Measurements from ENCODE around the gene CRABP2.

The CRABP2 gene

DNA sequence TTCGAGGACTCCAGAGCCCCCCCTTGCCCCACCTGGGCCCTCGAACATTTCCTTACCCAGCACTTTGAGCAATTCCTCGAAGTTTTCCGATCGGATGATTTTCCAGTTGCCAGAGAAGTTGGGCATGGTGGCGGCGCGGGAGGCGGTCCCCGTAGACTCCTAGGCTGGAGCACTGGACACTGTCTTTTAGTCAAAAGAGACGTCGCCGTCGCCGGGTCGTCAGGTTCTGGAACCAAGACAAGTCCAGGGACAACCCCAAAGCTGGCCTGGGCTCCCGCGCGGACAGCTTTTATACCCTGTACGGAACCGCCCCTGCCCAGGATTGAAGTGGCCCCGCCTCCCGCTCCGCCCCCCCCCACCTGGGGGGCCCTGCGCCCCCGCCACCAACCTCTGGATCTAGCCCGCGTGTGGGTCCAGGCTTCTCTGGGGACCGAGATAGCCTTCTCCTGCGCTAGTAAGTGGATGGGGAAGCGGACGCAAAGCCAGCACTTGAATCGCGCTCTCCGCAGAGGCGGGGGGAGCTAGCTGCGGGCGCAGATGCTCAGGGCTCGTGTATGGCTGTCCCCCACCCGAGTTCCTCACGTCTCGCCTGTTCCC is at the start of gene CRABP2:
CRABP2 (minus strand) TSS at position 263 of the 597 bp plus-strand sequence; CDS start at position 126, 137 bp downstream.
- DNase-seq (ENCODE audit: low read depth, low spot score): no peak

DNA sequence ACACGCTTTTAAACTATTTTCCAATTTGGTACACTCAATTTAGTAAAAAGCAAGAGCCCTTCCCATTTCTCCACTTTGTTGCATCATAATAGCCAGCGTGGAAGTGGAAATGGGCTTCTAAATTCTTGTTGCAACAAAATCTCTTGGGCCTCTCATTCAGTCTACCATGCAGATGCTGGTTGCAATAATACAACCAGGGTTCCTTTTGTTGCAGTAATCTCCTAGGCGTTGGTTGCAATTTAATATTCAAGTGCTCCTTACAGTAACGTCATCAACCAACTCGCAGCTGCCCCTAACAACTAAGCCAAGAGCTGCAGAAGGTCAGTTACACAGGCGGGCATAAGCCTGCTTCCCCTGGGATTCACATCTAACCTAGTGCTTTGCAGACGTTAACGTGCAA is 48.8 kb upstream of the CRABP2 start:
- no peak for DNase-seq (ENCODE audit: low read depth, low spot score)

DNA sequence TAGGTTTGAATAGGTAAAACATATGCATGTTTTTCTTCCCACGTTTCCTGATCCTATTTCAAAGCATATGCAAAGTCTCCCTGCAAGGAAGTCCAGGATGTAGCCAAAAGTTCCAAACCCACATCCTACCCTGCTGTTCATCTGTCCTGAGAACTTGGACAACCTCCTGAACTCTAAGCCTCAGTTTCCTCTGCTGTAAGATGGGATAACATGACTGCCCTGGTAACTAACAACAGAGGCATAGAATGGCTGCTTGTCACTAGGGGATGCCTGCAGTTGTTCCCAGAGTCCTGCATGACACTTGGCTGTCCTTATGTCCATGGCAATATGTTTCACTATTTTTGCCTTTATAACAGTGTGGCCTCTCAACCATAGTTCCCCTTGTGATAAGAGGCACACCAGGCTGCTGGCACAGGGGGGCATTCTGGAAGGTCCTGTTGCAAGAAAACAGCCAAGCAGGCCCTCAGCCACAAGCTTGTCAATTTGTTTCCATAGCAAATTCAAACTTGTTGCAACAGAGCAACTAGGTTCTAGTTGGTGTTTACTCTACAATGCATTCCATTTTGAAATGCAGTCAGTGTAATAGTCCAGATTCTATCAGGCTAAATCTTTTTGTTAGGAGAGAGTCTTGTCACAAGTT is 47.6 kb upstream of the CRABP2 start:
- no peak for DNase-seq (ENCODE audit: low read depth, low spot score)

DNA sequence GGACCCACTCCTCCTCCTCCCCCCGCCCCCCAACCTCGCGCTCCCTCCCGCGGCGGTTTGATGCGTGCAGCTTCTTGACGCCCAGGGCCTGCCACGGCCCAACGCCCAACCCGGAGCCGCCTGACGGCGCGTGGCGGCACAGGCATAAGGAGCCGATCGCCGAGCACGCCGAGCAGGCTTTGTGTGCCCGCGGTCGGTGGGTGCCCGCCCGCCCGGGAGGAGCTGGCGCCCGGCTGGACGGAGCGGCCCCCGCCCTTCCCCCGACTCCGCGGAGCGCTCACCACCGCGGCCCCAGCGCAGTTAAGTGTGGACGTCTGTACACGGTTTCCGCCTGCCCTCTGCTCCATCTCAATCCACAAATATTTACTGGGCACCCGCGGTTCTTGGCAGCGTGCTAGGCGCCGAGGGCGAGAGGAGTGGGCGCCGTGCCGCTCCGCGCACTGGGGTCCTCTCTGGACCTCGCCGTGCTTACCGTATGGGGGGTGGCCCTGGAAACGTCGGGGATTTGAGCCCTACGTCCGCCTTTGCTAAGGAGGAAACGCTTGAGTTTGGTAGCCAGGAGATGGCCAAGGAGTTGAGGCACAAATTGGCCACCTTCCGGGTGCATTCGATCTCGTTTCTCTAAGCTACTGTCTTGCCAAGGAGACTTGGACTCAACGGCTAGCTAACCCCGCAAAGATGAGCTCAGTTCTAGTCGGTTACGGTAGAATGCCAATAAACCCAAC is 46.5 kb upstream of the CRABP2 start:
- peak; percentile 91 for DNase-seq (ENCODE audit: low read depth, low spot score)

DNA sequence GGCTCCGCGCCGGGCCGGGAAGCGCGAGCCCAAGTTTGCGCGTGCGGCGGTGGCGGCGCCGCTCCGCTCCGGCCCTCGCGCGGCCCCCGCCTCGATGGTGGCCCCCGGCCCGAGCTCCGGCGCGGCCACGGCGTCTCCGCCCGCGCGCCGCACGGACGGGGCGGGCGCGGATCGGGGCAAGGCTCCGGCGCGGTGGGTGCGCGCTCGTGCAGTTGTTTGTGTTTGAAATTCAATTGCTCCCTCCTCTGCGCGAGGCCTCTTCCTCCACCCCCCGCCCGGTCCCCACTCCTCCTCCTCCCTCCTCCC is 46.0 kb upstream of the CRABP2 start, which contains the start of gene HDGF:
HDGF (minus strand) TSS at position 225 of the 306 bp plus-strand sequence. CDS start 246 bp downstream, outside the sequence.
- DNase-seq (ENCODE audit: low read depth, low spot score): no peak

DNA sequence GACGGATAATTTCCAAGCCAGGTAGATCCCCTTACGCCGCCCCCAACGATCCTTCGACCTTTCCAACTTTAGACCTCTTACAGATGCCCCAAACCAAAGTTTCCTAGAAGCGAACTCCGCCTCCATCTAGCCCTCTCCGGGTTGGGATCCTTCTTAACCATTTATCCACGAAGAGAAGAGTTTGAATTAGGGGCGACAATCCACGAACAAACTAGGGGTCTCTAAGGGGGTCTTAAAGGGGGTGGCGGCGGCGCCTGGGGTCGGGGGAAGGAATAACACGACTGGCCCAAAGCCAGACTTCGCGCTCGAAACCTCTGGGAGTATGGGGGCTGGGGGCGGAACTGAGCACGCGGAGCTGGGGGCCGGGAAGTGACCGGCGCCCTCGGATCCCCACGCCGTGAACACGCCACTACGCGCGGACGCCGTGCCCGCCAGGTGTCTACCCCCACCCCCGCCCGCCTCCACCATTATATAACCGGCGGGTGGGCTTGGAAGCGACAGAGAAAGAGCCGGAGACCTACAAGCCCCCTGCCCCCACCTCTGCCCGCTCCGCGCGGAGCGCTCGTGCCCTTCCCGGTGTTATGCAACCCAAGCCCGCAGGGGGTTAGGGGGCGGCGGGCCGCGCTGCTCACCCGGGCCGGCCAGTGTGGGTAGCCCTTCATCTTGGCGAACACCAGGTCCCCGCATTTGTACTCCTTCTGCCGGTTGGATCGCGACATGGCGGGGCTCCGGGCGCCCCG is 45.5 kb upstream of the CRABP2 start:
- peak; percentile 61 for DNase-seq (ENCODE audit: low read depth, low spot score)

DNA sequence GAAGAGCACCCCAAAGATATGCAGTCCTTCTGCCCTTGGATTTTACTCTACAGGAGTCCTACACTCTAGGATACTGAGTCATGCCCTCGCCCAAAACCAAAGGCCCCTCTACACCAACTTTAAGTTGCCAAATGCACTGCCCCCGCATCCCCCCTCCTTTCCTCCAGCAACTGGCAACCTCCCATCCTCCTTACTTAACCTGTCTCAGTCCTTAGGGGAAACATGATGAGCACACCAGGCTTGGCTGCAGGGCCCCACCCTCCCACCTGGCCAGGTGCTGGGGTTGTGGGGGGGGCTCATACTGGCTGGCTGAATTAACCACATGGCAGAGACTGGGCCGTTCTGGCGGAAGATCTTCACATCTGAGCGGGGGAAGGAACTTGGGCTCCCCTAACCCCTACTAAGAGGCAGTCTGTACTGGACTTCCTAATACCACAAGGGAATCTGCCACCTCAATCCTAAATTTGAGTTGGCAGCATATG is 44.8 kb upstream of the CRABP2 start:
- DNase-seq (ENCODE audit: low read depth, low spot score): peak; percentile 51

DNA sequence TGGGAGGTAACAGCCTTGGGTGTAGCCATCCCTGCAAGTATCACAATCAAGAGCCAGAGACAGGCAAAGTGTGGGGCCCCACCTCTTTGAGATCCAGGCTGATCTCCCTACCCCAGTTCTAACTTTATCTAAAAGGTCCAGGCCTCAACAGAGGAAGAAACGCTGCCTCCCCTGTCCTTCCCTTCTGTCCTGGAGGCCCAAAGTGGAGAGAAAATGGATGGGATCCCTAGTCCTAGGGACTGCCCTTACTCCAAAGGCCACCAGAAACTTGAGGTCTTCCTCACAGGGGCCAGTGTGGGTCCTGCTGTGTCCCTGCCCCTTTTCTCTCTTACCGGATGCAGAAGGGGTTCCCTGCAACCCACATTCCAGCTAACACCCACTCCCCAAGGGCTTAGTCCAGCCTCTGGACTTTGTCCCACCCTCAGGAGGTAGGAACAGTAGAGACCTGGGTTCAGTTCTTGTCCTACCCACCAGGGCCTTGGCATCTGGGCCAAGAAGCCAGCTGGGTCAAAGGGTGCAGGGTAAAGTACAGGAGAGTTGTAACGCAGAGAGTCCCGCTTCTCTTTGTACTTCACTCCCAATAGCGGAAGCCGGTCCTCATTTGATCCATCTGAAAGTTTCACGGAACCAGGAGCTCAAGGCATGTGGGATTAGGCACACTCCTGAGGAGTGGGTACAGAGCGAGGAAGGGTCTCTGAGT is 44.2 kb upstream of the CRABP2 start:
- peak; percentile 17 for DNase-seq (ENCODE audit: low read depth, low spot score)

DNA sequence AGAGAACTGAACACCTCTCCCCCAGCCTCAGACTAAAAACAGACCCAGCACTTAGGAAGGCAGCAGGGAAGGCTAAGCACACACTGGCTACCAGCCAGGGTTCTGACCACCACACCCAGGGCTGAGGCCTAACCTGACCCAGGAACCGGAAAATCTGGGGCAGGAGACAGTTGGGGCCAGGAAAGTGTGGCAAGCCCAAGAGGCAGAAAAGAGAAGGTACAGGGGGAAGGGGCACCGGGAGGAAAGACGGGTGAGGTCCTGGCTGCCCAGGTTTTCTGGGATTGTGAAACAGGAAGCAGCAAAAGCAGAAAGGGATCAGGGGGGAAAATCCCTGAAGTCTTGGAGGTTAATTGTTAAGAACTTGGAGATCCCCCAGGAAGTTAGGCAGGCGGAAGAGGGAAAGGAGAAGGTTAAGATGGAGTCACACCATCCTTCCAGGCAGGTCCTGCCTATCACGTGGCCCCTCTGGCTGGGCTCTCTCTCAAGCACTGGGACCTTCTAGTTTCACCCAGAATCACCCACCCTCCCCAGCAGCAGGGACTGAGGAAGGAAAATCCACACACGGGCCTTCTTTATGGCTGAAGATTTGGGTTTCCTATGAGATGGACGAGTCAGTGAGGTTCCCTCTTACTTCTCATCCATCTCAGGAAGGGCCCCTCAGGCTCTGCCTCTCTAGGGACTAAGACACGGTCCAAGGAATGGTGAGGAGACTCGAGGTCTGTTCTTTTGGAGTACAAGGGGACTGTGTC is 43.5 kb upstream of the CRABP2 start:
- peak; percentile 36 for DNase-seq (ENCODE audit: low read depth, low spot score)

DNA sequence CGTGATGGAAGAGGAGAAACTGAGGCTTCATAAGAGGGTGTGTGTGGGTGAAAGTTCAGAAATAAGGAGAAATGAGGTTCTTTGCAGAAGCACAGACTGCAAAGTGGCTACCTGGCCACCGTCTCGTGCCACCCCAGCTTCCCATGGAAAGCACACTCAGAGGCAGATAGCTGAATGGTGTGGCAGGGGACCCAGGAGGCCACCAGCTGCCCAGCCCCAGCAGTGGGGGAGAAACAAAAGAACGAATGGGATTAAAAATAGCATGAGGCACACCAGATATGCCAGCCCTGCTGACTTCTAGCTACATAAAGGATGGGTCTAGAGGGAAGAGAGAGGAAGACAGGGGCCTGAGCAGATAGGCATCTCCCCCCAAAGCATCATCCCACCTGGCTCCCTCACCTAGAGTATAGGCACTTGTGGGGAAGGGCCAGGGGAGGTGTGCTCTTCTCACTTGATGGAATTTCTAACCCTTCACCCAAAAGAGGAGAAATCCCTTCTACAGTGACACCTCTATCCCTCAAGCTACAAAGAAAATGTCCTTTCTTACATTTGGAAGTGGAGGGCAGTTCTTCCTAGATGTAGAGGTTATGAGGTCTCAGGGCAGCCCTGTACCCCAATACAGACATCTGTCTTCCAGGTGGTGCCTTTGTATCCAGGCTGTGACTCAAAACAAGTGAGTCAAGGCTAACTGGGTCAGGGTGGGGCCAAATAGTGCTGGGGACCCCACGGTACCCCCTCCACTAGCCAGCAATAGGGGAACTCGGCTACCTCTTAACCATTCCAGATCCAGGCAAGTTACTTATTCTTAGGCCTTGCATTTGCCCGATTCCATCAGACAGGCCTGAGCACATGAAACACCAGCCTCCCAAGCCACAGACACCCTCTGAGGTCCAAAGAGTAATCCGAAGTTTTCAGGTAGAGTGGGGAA is 42.6 kb upstream of the CRABP2 start:
- no peak for DNase-seq (ENCODE audit: low read depth, low spot score)

DNA sequence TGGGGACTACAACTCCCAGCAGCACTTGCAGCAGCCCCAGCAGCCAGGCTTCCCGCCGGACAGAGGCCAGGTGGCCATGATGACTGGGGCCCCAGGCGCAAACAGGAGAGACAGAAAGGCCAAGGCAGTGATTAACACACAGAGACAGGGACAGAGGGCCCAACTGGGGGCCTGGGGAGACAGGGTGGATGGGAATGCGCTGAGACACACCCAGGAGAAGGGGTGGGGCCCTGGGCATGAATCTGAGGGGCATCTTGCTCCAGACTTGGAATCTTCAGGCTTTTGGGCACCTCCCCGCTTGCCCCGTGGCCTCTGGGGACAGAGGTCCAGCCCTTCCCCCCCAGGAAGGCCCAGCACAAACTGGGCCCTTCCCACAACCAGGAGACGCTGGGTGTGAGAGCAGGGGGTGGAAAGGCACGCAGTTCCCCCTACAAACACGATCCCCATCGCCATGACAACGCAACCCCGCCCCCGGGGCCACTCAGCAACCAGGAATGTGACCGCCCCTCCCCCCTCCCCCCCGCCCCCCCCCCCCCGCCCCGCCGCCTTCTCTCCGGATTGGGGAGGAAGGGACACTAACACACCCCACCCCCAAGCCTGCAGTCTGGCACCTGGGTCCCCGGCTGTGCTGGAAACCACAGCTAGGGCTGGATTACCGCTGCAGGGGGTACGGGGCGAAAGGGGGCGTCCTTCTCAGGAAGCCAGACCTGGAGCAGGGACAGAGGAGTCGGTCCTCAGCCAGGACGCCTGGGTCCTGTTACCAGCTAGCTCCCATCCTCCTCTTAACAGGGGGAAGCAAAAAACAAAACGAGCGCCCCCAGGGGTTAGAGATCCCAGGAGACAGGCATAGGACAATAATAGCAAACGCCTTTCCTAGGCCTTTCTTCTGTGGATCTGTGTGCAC is 41.6 kb upstream of the CRABP2 start:
- peak; percentile 93 for DNase-seq (ENCODE audit: low read depth, low spot score)

DNA sequence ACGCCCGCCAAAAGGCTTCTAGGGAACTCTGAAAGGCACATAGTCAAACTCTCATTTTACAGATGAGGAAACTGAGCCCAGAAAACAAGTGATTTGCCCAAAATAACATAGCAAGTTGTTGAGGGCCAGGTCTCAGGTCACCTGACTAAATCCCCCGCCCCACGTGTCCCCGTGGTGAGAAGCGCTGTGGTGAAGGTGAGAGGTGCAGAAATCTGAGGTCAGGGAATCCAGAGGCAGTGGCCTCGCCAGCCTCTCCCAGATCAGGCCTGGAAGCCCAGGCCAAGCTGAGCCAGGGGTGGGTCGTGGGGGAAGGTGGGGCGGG is 41.0 kb upstream of the CRABP2 start:
- no peak for DNase-seq (ENCODE audit: low read depth, low spot score)

DNA sequence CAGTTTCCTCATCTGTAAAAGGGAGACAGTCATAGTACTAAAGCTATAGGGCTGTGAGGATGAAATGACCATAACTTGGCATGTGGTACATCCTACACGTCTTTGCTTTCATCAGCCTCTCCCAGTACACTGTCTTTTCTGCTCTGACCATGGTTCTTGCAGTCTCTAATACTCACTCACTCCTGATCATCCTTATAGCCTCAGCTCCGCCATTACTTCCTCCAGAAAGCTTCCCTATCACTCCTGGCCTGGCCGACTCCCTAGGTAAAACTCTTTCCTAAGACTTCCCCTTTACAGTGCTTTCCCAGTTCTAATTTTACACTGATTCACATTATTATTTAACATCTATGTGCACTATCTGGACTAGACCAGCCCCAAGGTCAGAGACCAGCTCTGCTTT is 40.5 kb upstream of the CRABP2 start:
- DNase-seq (ENCODE audit: low read depth, low spot score): no peak

DNA sequence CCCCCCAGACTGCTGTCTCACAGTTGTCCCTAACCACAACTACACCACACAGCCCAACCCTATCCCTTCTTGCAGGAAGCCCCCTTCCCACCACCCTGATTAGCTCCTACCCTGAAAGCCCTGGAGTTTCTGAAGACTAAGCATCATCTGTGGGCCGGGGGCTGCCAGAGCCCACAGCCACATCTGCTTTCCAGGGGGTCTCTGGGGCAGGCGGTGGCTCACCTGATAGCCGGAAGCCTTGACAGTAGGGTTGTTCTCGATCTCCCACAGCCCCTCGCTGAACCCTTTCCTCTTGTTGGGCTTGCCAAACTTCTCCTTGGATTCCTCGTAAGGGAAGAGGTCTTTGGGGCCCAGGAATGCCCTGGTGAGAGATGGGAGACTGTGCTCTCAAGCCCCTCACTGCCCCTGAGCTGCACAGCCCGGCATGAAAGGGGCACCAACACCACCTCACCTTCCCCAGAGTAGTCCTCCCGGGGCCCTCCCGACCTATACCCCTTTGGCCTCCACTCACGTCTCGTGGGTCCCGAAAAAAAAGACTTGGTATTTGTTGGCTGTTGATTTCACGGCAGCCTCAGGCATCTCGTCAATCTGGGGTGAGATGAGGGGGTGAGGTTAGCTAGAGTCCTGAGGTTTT is 39.5 kb upstream of the CRABP2 start:
- no peak for DNase-seq (ENCODE audit: low read depth, low spot score)

DNA sequence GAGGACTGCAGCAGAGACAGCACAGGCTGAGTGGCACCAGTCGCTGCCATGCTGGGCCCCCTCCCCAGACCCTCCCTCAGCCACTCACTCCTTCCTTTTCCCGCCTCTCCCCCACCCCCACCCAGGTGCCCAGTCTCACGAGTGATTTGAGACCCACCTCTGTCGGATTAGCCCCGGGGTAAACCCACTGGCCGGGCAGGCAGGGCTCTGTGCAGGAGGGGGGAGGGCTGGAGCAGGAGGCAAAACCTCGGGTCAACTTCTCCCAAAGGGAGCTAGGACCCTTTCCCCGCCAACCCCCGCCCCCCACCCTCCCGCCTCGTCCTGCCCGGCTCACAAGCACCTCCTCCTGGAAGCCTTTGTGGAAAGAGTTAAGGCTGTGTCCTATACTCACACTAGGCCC is 39.0 kb upstream of the CRABP2 start:
- no peak for DNase-seq (ENCODE audit: low read depth, low spot score)

DNA sequence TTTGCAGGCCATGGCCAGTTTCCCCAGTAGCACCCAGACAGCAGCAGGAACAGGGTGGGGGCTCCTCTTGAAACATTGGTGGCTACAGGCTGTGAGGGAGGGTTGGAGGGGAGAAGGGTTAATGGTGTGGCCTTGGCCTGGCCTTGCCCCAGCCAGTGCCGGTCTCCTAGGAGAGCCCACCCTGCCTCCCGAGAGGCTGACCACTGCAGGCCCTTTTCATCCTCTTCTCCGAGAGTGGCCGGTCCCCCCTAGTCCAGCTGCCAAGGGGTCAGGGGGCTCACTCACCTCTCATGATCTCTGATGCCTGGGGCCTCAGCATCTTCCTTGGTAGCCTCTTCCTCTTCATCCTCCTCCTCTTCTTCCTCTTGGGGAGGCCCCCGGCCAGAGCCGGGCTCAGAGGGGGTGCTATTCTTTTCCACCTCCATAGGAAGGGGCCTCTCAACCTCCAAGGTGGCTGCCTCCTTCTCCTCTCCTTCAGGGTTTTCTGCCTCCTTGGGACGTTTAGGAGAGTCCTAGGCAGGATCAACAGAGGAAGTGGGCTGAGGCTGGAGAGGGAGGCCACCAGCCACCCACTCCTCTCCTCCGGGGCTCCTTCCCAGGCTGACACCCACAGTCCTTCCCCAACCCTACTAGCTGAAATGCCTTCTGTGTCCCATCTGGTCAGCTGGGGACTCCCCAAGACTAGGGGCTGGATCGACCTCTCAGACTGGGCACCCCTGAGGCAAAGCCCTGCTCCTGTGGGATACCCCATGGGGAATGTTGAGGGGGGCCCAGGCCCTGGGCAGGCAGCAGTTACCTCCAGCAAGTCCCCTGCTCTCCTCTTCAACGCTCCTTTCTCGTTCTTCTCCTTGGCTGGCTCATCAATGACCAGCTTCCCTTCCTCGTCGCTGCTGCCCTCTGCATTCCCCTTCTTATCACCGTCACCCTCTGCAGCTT is 38.3 kb upstream of the CRABP2 start:
- no peak for DNase-seq (ENCODE audit: low read depth, low spot score)

DNA sequence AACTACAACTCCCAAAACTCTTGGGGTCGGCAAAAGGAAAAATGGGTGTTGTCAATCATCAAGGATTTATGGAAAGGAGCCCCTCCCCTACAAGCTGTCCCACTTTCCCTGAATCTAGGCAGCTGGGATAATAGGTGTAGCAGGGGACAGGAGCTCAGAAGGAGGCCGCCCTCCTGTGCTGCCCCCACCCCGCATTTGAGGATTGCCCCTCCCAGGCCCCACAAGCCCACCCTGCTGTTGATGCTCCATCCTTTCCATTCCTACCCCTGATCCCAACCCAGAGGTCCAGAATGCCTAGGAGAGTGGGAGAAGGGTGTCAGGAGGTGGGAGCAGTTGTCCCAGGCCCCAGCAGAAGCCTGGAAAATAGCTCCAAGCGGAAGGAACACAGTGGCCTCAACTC is 37.4 kb upstream of the CRABP2 start:
- no peak for DNase-seq (ENCODE audit: low read depth, low spot score)

All from ELF-1 (cell line).